HFFc6 (cell line): ENCODE results near the gene THSD4. TPM values are rescaled to one million over a fixed set of nuclear protein-coding genes. Genes with fewer than 3 reads are reported as not detected.

Source experiments
- DNase-seq: peaks from one replicate; pipeline ENCODE4 v3.0.0-alpha.2; 2018
- H3K27ac Mint-ChIP-seq: 2 replicates; pipeline ENCODE4 v1.8.0; 2020; ENCODE audit warnings: mild to moderate bottlenecking, mixed read lengths
- H3K27me3 Mint-ChIP-seq: 2 replicates; pipeline ENCODE4 v1.8.0; 2021; ENCODE audit warnings: mild to moderate bottlenecking, moderate library complexity, mixed read lengths; ENCODE audit not compliant: insufficient read depth
- H3K36me3 Mint-ChIP-seq: 2 replicates; pipeline ENCODE4 v1.8.0; 2021; ENCODE audit warnings: low read depth, mixed read lengths
- H3K4me1 Mint-ChIP-seq: 2 replicates; pipeline ENCODE4 v1.8.0; 2020; ENCODE audit warnings: low read depth, mixed read lengths
- H3K4me3 Mint-ChIP-seq: 2 replicates; pipeline ENCODE4 v1.8.0; 2020; ENCODE audit warnings: mild to moderate bottlenecking, moderate library complexity, mixed read lengths
- H3K9me3 Mint-ChIP-seq: 2 replicates; pipeline ENCODE4 v1.8.0; 2020; ENCODE audit warnings: mild to moderate bottlenecking, mixed read lengths
- total RNA-seq, 6 experiments: library from RNA; stranded (reverse); fragmentation: NEBNext Ultra II Directional; extraction: Animal tissue kit (Norgen Biotek cat#: 25700); gene quantifications; 2 replicates in 1 of 6; 3 replicates in 5 of 6; pipeline ENCODE4 v1.2.3, GENCODE V29; 2021
- TF ChIP-seq, protein P1 (sequence below): fragments of 200-600 bp; sonication (generic); IDR thresholded peaks from 2 replicates; pipeline ENCODE4 v1.5.0; 2021; ENCODE audit warnings: antibody characterized with exemption, mild to moderate bottlenecking

THSD4 gene
- total RNA-seq, 6 experiments from 2014 or later = 32.7 to 39.1 (median 36.4) TPM

GRCh38 chr15:71792521-71792920 is 677.2 kb downstream of the THSD4 start:
- peaks cover 6% of the 10 kb centered on the region for H3K27me3 Mint-ChIP-seq
- H3K36me3 Mint-ChIP-seq = no peaks in the 10 kb centered on the region
- peaks cover 32% of the 10 kb centered on the region for H3K4me1 Mint-ChIP-seq

GRCh38 chr15:71798641-71799040 is 683.4 kb downstream of the THSD4 start:
- DNase-seq = no peak
- H3K36me3 Mint-ChIP-seq = no peaks in the 10 kb centered on the region

More at GRCh38 chr15:71792521-71792920, 677.2 kb downstream of the THSD4 start:
- TF ChIP-seq, protein P1, sequence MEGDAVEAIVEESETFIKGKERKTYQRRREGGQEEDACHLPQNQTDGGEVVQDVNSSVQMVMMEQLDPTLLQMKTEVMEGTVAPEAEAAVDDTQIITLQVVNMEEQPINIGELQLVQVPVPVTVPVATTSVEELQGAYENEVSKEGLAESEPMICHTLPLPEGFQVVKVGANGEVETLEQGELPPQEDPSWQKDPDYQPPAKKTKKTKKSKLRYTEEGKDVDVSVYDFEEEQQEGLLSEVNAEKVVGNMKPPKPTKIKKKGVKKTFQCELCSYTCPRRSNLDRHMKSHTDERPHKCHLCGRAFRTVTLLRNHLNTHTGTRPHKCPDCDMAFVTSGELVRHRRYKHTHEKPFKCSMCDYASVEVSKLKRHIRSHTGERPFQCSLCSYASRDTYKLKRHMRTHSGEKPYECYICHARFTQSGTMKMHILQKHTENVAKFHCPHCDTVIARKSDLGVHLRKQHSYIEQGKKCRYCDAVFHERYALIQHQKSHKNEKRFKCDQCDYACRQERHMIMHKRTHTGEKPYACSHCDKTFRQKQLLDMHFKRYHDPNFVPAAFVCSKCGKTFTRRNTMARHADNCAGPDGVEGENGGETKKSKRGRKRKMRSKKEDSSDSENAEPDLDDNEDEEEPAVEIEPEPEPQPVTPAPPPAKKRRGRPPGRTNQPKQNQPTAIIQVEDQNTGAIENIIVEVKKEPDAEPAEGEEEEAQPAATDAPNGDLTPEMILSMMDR = no peak
- H3K4me3 Mint-ChIP-seq = no peak overlapping the region
- no peak overlapping the region for H3K27ac Mint-ChIP-seq
- peak; percentile 51 for DNase-seq
- H3K9me3 Mint-ChIP-seq = no peaks in the 10 kb centered on the region

GRCh38 chr15:71800190-71800589 is 684.9 kb downstream of the THSD4 start:
- TF ChIP-seq, protein P1 = no peak
- DNase-seq = no peak
- H3K4me3 Mint-ChIP-seq = no peak overlapping the region
- peak overlapping the region; percentile 38 for H3K27ac Mint-ChIP-seq
- H3K36me3 Mint-ChIP-seq = no peaks in the 10 kb centered on the region
- H3K4me1 Mint-ChIP-seq = peaks cover 23% of the 10 kb centered on the region
- H3K27me3 Mint-ChIP-seq = peaks cover 5% of the 10 kb centered on the region
- no peaks in the 10 kb centered on the region for H3K9me3 Mint-ChIP-seq

More at GRCh38 chr15:71798641-71799040, 683.4 kb downstream of the THSD4 start:
- Mint-ChIP-seq H3K4me1 (peaks cover 16% of the 10 kb centered on the region), H3K4me3 (no peak overlapping the region), H3K27ac (no peak overlapping the region), H3K9me3 (no peaks in the 10 kb centered on the region), H3K27me3 (peaks cover 4% of the 10 kb centered on the region)
- TF ChIP-seq, protein P1 = no peak

- peak; percentile 72 for DNase-seq
- TF ChIP-seq, protein P1 = peak; percentile 95
- Mint-ChIP-seq H3K9me3 (no peaks in the 10 kb centered on the region), H3K36me3 (no peaks in the 10 kb centered on the region), H3K27ac (peak overlapping the region; percentile 27; the same call in 1 of the 2 replicates), H3K27me3 (peaks cover 5% of the 10 kb centered on the region), H3K4me3 (peak overlapping the region; percentile 67; the same call in 1 of the 2 replicates), H3K4me1 (peaks cover 32% of the 10 kb centered on the region)
These were observed 685.8 kb downstream of the THSD4 start for GRCh38 chr15:71800835-71801745.

DNA sequence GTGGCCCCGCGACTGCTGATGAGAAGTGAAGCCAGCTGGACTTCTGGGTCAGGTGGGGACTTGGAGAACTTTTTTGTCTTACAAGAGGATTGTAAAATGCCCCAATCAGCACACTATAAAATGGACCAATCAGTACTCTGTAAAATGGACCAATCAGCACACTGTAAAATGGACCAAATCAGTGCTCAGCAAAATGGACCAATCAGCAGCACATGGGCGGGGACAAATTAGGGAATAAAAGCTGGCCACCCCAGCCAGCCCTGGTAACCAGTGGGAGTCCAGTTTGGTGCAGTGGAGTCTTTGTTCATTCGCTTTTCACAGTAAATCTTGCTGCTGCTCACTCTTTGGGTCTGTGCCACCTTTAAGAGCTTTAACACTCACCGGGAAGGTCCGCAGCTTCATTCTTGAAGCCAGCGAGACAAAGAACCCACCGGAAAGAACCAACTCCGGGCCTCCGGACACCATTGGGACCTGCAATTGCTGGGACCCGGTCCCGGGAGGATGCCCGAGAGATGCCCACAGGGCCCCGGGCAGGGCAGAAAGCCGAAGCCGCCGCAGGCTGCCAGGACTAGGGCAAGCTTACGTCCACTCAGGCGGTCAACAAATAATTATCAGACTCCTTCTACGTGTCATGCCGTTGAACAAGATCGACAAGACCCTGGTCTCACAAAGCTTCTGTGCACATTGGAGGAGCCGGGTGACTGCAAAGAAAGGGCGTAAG is 686.8 kb downstream of the THSD4 start:
- Mint-ChIP-seq H3K4me3 (no peak overlapping the region), H3K36me3 (no peaks in the 10 kb centered on the region), H3K27ac (no peak overlapping the region), H3K27me3 (peaks cover 5% of the 10 kb centered on the region), H3K4me1 (peaks cover 42% of the 10 kb centered on the region), H3K9me3 (no peaks in the 10 kb centered on the region)
- TF ChIP-seq, protein P1 = no peak
- DNase-seq = no peak
